Adrenal gland (tissue), 12 donors: Measurements from ENCODE around the gene LARGE2. TPM values are rescaled to one million over a fixed set of nuclear protein-coding genes. Genes with fewer than 3 reads are reported as not detected.

ENCODE experiments used
- DNase-seq, 7 donors: peaks; one replicate each; pipeline ENCODE4 v3.0.0-alpha.2; 2019 to 2020
- H3K27ac ChIP-seq, 5 donors: fragments of 200-600 bp; sonication (generic) in 4 of 5; 1 replicate in 3 of 5; 2 replicates in 2 of 5; pipeline versions ENCODE4 v1.5.1 to v1.8.0; 2016 to 2020; ENCODE audit warnings: mild to moderate bottlenecking in 1 of 5
- H3K27me3 ChIP-seq: fragments of 200-600 bp; 2 replicates; pipeline ENCODE4 v1.8.0; 2021
- H3K36me3 ChIP-seq, 2 donors: fragments of 200-600 bp; replicated peaks in 1 of 2; 1 replicate in 1 of 2; 2 replicates in 1 of 2; pipeline versions ENCODE4 v1.5.1 to v1.8.0; 2018 to 2022
- H3K4me1 ChIP-seq, 2 donors: fragments of 200-600 bp; replicated peaks in 1 of 2; 1 replicate in 1 of 2; 2 replicates in 1 of 2; pipeline versions ENCODE4 v1.5.1 to v1.8.0; 2018 to 2021
- H3K4me3 ChIP-seq, 4 donors: fragments of 200-600 bp; sonication (generic) in 3 of 4; one replicate each; pipeline ENCODE4 v1.5.1; 2016 to 2018
- H3K9me3 ChIP-seq, 3 donors: fragments of 200-600 bp; sonication (generic) in 1 of 3; replicated peaks in 1 of 3; 1 replicate in 2 of 3; 2 replicates in 1 of 3; pipeline versions ENCODE4 v1.5.1 to v1.8.0; 2016 to 2021
- POLR2A ChIP-seq, 2 donors: fragments of 450-650 bp; IDR thresholded peaks; one replicate each; pipeline ENCODE4 v1.6.1; 2017; ENCODE audit warnings: antibody characterized with exemption in 2 of 2, mild to moderate bottlenecking in 2 of 2, moderate library complexity in 1 of 2
- WGBS, 4 donors: extraction: QIAGEN DNeasy Blood & Tissue Kit in 2 of 4; methylation state at CpG; one replicate each; pipeline versions ENCODE4 v1.1.5 to v1.1.7; 2013 to 2017; 5-methylcytosine and 5-hydroxymethylcytosine counted together
- intact Hi-C, 2 donors: fragments of 100-400 bp; cut with DNase I; formaldehyde crosslinking; loops; one replicate each; pipeline versions ENCODE4 v1.14.1 to v1.15.0; 2022 to 2023
- polyA plus RNA-seq, 3 donors: library from polyadenylated mRNA; stranded (reverse); fragments of 200-250 nt in 2 of 3; fragments of 350-450 nt in 1 of 3; fragmentation: Illumina TruSeq in 1 of 3; extraction: RNeasy Lipid Tissue Mini Kit (QIAGEN cat#74804) in 1 of 3; gene quantifications; one replicate each; pipeline ENCODE4 v1.2.3, GENCODE V29; 2013 to 2014
- total RNA-seq, 9 donors: library from RNA; depleted of rRNA in 4 of 9; stranded (reverse); fragments of >200 nt in 4 of 9; fragments of 120-200 nt in 1 of 9; fragmentation: NEBNext Ultra II Directional in 1 of 9; extraction: Animal tissue kit (Norgen Biotek cat#: 25700) in 1 of 9; gene quantifications; one replicate each; pipeline versions ENCODE4 v1.1.0 to v1.2.4, GENCODE V29; 2013 to 2023
- TF ChIP-seq, protein P1 (sequence below), 6 experiments: fragments of 450-650 bp in 4 of 6; fragments of 200-600 bp in 2 of 6; sonication (generic) in 1 of 6; IDR thresholded peaks; 1 replicate in 5 of 6; 2 replicates in 1 of 6; pipeline versions ENCODE4 v1.5.1 to v1.8.0; 2016 to 2021; ENCODE audit warnings: antibody characterized with exemption in 6 of 6, mild to moderate bottlenecking in 2 of 6, moderate library complexity in 1 of 6
- donor health status: healthy with polysubstance abuse.
- donor health status: Bipolar disorder and iron deficiency.
- donor health status: DM: yes; HTN: yes; CAD: no.
- donor health status: DM: no; HTN: no; CAD: no.
- donor health status: DM: no; HTN: no; CAD: no.
- donor health status: DM: yes; HTN: yes; CAD: no.

The LARGE2 gene
- total and polyA plus RNA-seq, 12 donors, result 1.0 to 13.0 (median 4.1) TPM

DNA sequence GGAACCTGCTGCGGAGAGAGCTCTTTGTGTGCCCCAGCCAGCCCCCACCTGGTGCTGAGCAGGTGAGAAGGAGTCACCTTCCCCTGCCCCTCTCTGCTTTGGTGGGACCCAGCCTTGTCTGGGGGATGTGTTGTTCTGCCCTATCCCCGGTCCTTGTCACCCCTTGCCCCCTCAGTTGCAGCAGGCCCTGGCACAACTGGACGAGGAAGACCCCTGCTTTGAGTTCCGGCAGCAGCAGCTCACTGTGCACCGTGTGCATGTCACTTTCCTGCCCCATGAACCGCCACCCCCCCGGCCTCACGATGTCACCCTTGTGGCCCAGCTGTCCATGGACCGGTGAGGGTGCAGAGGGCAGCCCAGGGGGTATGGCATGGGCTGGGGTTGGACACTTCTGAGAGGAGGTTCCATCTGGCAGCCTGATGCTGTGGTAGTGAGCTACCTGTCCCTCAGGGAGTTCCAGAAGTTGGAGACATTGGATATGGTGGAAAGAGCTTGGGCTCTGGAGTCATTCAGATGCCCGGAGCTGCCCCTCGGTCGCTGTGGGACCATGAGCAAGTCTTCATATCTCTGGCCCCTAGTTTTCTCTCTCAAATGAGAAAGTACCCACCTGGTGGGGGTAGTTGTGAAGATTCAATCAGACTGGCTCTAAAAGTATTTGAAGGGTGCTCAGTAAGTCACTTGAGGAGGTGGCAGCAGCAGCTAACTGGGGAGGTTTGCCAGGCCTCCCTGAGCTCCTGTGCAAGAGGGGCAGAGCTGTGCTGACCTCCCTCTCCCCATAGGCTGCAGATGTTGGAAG is 4.3 kb downstream of the LARGE2 start:
- H3K36me3 ChIP-seq, result no peaks in the 10 kb centered on the region
- no peak for TF ChIP-seq POLR2A (IDR thresholded peaks at IDR 0.05)
- TF ChIP-seq, protein P1, sequence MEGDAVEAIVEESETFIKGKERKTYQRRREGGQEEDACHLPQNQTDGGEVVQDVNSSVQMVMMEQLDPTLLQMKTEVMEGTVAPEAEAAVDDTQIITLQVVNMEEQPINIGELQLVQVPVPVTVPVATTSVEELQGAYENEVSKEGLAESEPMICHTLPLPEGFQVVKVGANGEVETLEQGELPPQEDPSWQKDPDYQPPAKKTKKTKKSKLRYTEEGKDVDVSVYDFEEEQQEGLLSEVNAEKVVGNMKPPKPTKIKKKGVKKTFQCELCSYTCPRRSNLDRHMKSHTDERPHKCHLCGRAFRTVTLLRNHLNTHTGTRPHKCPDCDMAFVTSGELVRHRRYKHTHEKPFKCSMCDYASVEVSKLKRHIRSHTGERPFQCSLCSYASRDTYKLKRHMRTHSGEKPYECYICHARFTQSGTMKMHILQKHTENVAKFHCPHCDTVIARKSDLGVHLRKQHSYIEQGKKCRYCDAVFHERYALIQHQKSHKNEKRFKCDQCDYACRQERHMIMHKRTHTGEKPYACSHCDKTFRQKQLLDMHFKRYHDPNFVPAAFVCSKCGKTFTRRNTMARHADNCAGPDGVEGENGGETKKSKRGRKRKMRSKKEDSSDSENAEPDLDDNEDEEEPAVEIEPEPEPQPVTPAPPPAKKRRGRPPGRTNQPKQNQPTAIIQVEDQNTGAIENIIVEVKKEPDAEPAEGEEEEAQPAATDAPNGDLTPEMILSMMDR (IDR thresholded peaks at IDR 0.05), result no peak
- WGBS, 4 donors, result 86 to 92% (median 89%) methylated on average over 7 to 12 of the region's 12 CpGs
- no peaks in the 10 kb centered on the region for H3K27me3 ChIP-seq
- H3K4me3 ChIP-seq, result no peak overlapping the region
- peak in 2 of 7 donors; percentile 12 to 46 for DNase-seq
- H3K27ac ChIP-seq, result no peak overlapping the region
- H3K4me1 ChIP-seq, result peaks cover 0 to 22% of the 10 kb centered on the region in 2 donors
- no peaks in the 10 kb centered on the region for H3K9me3 ChIP-seq
- intact Hi-C loops, result no loop called here

DNA sequence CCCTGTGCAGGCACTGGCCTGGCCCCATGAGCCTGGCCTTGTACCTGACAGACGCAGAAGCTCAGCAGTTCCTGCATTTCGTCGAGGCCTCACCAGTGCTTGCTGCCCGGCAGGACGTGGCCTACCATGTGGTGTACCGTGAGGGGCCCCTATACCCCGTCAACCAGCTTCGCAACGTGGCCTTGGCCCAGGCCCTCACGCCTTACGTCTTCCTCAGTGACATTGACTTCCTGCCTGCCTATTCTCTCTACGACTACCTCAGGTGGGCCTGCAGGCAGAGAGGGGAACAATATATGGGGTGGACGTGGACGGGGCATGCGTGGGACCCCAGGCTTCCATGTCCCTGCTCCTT is 4.9 kb downstream of the LARGE2 start:
- Histone ChIP-seq H3K27ac (no peak overlapping the region), H3K27me3 (no peaks in the 10 kb centered on the region), H3K36me3 (peaks cover 0 to 3% of the 10 kb centered on the region in 2 donors), H3K4me3 (no peak overlapping the region), H3K9me3 (no peaks in the 10 kb centered on the region), H3K4me1 (peaks cover 0 to 18% of the 10 kb centered on the region in 2 donors)
- DNase-seq, result peak in 2 of 7 donors; percentile 14 to 50
- TF ChIP-seq, protein P1 (IDR thresholded peaks at IDR 0.05), result no peak
- intact Hi-C loops, result no loop called here
- 58 to 79% (median 67%) methylated on average over 2 to 15 of the region's 15 CpGs for WGBS, 4 donors

DNA sequence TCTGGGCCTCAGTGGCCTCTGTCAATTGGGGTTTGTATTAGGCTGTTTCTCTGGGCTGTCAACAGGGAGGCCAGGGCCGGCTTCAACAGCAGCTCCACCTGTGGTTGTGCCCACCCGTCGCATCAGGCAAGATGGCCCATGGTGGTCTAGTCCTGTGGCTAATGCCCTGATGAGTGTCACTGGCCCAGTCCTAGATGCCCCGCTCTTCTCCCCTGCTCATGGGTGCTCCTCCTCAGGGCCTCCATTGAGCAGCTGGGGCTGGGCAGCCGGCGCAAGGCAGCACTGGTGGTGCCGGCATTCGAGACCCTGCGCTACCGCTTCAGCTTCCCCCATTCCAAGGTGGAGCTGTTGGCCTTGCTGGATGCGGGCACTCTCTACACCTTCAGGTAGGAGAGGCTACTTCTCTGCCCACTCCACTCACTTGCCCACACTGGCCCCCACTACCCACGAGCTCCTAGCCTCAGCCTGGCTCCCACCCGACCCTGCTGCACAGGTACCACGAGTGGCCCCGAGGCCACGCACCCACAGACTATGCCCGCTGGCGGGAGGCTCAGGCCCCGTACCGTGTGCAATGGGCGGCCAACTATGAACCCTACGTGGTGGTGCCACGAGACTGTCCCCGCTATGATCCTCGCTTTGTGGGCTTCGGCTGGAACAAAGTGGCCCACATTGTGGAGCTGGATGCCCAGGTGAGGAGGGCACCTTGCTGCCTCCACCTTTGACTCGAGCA is 5.4 kb downstream of the LARGE2 start:
- WGBS, 4 donors, result 91 to 94% (median 92%) methylated on average over 23 to 27 of the region's 27 CpGs
- H3K36me3 ChIP-seq, result peaks cover 0 to 4% of the 10 kb centered on the region in 2 donors
- no peak for TF ChIP-seq POLR2A (IDR thresholded peaks at IDR 0.05)
- TF ChIP-seq, protein P1 (IDR thresholded peaks at IDR 0.05), result no peak
- peaks cover 0 to 12% of the 10 kb centered on the region in 2 donors for H3K4me1 ChIP-seq
- no peaks in the 10 kb centered on the region for H3K9me3 ChIP-seq
- no peak overlapping the region for H3K4me3 ChIP-seq
- no peaks in the 10 kb centered on the region for H3K27me3 ChIP-seq
- no peak overlapping the region for H3K27ac ChIP-seq
- peak in 2 of 7 donors; percentile 13 to 48 for DNase-seq
- intact Hi-C loops, result no loop called here

DNA sequence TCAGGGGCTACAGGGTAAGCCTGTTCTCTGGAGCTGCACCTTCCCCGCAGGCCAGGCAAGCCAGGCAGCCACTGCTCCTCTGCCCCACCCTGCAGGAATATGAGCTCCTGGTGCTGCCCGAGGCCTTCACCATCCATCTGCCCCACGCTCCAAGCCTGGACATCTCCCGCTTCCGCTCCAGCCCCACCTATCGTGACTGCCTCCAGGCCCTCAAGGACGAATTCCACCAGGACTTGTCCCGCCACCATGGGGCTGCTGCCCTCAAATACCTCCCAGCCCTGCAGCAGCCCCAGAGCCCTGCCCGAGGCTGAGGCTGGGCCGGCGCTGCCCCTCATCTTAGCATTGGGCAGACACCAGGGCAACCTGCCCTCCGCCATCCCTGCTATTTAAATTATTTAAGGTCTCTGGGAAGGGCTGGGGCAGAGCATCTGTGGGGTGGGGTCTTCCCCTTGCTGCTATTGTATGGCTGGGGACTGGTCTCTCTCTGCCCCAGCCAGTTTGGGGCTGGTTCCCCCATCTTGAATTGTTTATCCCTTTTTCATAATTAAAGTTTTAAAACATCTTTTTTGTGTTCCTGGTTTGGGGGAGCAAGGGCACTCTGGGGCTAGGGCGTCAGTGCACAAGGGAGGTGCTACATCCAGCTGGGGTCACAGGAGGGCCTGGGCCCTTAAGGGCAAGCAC is 6.2 kb downstream of the LARGE2 start:
- H3K36me3 ChIP-seq, result peaks cover 0 to 12% of the 10 kb centered on the region in 2 donors
- no peaks in the 10 kb centered on the region for H3K27me3 ChIP-seq
- WGBS, 4 donors, result 54 to 95% (median 70%) methylated on average over 2 to 13 of the region's 13 CpGs
- intact Hi-C loops, result no loop called here
- H3K9me3 ChIP-seq, result no peaks in the 10 kb centered on the region
- DNase-seq, result peak in 5 of 7 donors; percentile 45 to 67 (median 60)
- H3K4me3 ChIP-seq, result no peak overlapping the region
- H3K4me1 ChIP-seq, result peaks cover 0 to 7% of the 10 kb centered on the region in 2 donors
- TF ChIP-seq, protein P1 (IDR thresholded peaks at IDR 0.05), result no peak
- TF ChIP-seq POLR2A (IDR thresholded peaks at IDR 0.05), result no peak
- H3K27ac ChIP-seq, result no peak overlapping the region
